ENCODE data around the gene NKAPL. TPM values are rescaled to one million over a fixed set of nuclear protein-coding genes. Genes with fewer than 3 reads are reported as not detected.

The NKAPL gene
- total and polyA plus RNA-seq, 2 of the 13 experiments (the other 11 are each of a cell fraction or from before 2014, with no cell fraction given) = not detected

DNA sequence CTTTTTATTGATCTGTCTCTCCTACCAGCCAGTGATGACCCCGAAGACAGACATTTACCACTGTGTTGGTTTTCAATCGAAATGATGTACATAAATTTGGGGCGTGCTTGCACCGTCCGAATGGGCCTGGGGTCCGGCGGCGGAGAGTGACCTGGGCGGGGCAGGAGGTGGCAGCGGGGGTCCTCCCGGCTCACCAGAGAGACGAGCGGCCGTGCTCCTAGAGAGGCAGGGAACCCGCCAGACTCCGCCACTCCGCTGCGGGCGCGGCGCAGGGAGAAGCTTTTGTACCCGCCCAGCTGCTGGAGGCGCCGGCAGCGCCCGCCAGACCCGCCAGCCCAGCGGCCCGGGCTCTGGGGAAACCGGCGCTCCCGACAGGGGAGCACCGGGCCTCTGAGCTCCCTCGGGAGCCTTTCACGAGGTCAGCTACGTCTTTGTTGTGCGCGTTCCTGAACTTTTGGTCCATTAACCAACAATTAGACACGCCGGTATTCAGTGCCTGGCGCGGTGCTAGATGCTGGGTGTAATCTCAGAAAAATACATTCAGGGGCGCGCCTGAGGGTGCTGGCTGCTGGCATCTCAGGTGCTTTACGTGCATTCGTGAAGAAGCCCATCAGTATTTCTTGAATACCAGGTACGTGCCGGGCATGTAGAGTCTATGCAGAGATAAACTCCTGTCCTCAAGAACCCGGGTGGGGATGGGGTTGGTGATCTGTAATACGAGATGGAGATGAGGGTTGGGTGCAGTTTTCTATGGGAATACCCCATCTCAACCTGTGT is 22.4 kb downstream of the NKAPL start, which contains the start of gene PGBD1 (continued):
- TF ChIP-seq DZIP1 (CRISPR knock-in tag; IDR thresholded peaks at IDR 0.05) (0 out of 2 replicates have a peak, but pooled peaks have one; percentile 39), ZFP90 (CRISPR knock-in tag; IDR thresholded peaks at IDR 0.05; ENCODE audit: borderline replicate concordance) (no peak; the same call in 1 of the 2 replicates), CEBPG (CRISPR knock-in tag; IDR thresholded peaks at IDR 0.05) (no peak), KAT8 (CRISPR knock-in tag; IDR thresholded peaks at IDR 0.05) (peak; percentile 95), HMGA1 (CRISPR knock-in tag; conservative IDR thresholded peaks at IDR 0.05) (no peak), KAT7 (CRISPR knock-in tag; IDR thresholded peaks at IDR 0.05; ENCODE audit: borderline replicate concordance) (peak; percentile 97), ZFY (CRISPR knock-in tag; IDR thresholded peaks at IDR 0.05) (peak; percentile 65), ZMYM4 (CRISPR knock-in tag; IDR thresholded peaks at IDR 0.05) (peak; percentile 78), CC2D1A (CRISPR knock-in tag; IDR thresholded peaks at IDR 0.05) (no peak), HNRNPLL (IDR thresholded peaks at IDR 0.05; ENCODE audit: low read depth, low read length, poor library complexity, severe bottlenecking) (peak; percentile 98), ZBTB8A (CRISPR knock-in tag; IDR thresholded peaks at IDR 0.05; ENCODE audit: borderline replicate concordance, low read depth) (peak; percentile 45; the same call in 1 of the 2 replicates), ZNF180 (CRISPR knock-in tag; IDR thresholded peaks at IDR 0.05; ENCODE audit: borderline replicate concordance, low read depth) (no peak), SOX6 (IDR thresholded peaks at IDR 0.05) (no peak), SOX6 (CRISPR knock-in tag; IDR thresholded peaks at IDR 0.05) (peak; percentile 70), ZMYM2 (CRISPR knock-in tag; IDR thresholded peaks at IDR 0.05) (0 out of 2 replicates have a peak, but pooled peaks have one; percentile 48), ZNF546 (CRISPR knock-in tag; conservative IDR thresholded peaks at IDR 0.05) (no peak), MEIS1 (CRISPR knock-in tag; IDR thresholded peaks at IDR 0.05; ENCODE audit: borderline replicate concordance) (no peak), KDM2A (CRISPR knock-in tag; IDR thresholded peaks at IDR 0.05; ENCODE audit: borderline replicate concordance, low read depth) (peak; percentile 97; the same call in 1 of the 2 replicates), HNRNPUL1 (IDR thresholded peaks at IDR 0.05; ENCODE audit: low read depth, low read length) (no peak), CENPBD1 (CRISPR knock-in tag; IDR thresholded peaks at IDR 0.05; ENCODE audit: borderline replicate concordance, low read depth) (no peak), REPIN1 (CRISPR knock-in tag; IDR thresholded peaks at IDR 0.05; ENCODE audit: borderline replicate concordance, low read depth) (peak; percentile 88), MED13 (CRISPR knock-in tag; IDR thresholded peaks at IDR 0.05) (no peak)
- TF ChIP-seq, protein P1, sequence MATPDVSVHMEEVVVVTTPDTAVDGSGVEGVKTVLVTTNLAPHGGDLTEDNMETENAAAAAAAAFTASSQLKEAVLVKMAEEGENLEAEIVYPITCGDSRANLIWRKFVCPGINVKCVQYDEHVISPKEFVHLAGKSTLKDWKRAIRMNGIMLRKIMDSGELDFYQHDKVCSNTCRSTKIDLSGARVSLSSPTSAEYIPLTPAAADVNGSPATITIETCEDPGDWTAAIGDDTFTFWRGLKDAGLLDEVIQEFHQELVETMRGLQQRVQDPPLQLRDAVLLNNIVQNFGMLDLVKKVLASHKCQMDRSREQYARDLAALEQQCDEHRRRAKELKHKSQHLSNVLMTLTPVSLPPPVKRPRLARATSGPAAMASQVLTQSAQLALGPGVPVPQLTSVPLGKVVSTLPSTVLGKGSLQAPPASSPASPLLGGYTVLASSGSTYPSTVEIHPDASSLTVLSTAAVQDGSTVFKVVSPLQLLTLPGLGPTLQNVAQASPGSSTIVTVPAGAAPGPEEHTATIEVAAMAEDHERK (CRISPR knock-in tag; IDR thresholded peaks at IDR 0.05; ENCODE audit: low read depth) = no peak
- TF ChIP-seq, protein P2, sequence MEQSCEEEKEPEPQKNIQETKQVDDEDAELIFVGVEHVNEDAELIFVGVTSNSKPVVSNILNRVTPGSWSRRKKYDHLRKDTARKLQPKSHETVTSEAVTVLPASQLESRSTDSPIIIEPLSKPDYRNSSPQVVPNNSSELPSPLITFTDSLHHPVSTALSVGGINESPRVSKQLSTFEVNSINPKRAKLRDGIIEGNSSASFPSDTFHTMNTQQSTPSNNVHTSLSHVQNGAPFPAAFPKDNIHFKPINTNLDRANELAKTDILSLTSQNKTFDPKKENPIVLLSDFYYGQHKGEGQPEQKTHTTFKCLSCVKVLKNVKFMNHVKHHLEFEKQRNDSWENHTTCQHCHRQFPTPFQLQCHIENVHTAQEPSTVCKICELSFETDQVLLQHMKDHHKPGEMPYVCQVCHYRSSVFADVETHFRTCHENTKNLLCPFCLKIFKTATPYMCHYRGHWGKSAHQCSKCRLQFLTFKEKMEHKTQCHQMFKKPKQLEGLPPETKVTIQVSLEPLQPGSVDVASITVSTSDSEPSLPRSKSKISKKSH (CRISPR knock-in tag; IDR thresholded peaks at IDR 0.05; ENCODE audit: borderline replicate concordance) = peak; percentile 77; the same call in 1 of the 2 replicates

Measured in HepG2 (cell line).